ENCODE results near the gene RIMS3.
"Not testable (repeated sequence)": the region's sequence is repeated elsewhere in the genome, so short reads cannot be mapped to it uniquely, and the experiment has no call there.

The RIMS3 gene

GRCh38 chr1:40629546-40629945, 35.9 kb downstream of the RIMS3 start:
- not testable (repeated sequence) for FAIRE-seq

- no peak for FAIRE-seq
These were observed 36.6 kb downstream of the RIMS3 start for GRCh38 chr1:40628903-40629292.

GRCh38 chr1:40627987-40628902, 37.2 kb downstream of the RIMS3 start:
- FAIRE-seq, result no peak

- FAIRE-seq, result no peak
These were observed 39.1 kb downstream of the RIMS3 start for GRCh38 chr1:40626383-40626770.

- FAIRE-seq, result no peak
These were observed 39.8 kb downstream of the RIMS3 start for GRCh38 chr1:40625476-40626382.

GRCh38 chr1:40625076-40625475, 40.4 kb downstream of the RIMS3 start:
- FAIRE-seq, result no peak

- no peak for FAIRE-seq
These were observed 42.4 kb downstream of the RIMS3 start for GRCh38 chr1:40622936-40623629.

- no peak for FAIRE-seq
These were observed 43.5 kb downstream of the RIMS3 start for GRCh38 chr1:40621821-40622450.

GRCh38 chr1:40620586-40621210, 44.8 kb downstream of the RIMS3 start:
- FAIRE-seq, result no peak

GRCh38 chr1:40620150-40620549, 45.3 kb downstream of the RIMS3 start:
- no peak for FAIRE-seq

GRCh38 chr1:40618108-40618507, 47.4 kb downstream of the RIMS3 start:
- FAIRE-seq, result no peak

GRCh38 chr1:40612345-40612831, 53.1 kb downstream of the RIMS3 start:
- no peak for FAIRE-seq

- FAIRE-seq, result no peak
These were observed 55.3 kb downstream of the RIMS3 start for GRCh38 chr1:40610156-40610555.

GRCh38 chr1:40607921-40608320, 57.6 kb downstream of the RIMS3 start:
- FAIRE-seq, result no peak

- FAIRE-seq, result no peak
These were observed 58.5 kb downstream of the RIMS3 start for GRCh38 chr1:40606978-40607377.

- no peak for FAIRE-seq
These were observed 59.3 kb downstream of the RIMS3 start for GRCh38 chr1:40606194-40606593.

- no peak for FAIRE-seq
These were observed 65.6 kb downstream of the RIMS3 start for GRCh38 chr1:40599926-40600325.

- no peak for FAIRE-seq
These were observed 69.9 kb downstream of the RIMS3 start for GRCh38 chr1:40595623-40596022.

- no peak for FAIRE-seq
These were observed 71.3 kb downstream of the RIMS3 start for GRCh38 chr1:40594187-40594531.

GRCh38 chr1:40593449-40594186, 71.9 kb downstream of the RIMS3 start:
- no peak for FAIRE-seq

GRCh38 chr1:40592107-40592803, 73.2 kb downstream of the RIMS3 start:
- no peak for FAIRE-seq

Measured in islet of Langerhans (tissue), 1 donor.